Measurements from ENCODE around the gene ADAMTSL2.

The ADAMTSL2 gene

DNA sequence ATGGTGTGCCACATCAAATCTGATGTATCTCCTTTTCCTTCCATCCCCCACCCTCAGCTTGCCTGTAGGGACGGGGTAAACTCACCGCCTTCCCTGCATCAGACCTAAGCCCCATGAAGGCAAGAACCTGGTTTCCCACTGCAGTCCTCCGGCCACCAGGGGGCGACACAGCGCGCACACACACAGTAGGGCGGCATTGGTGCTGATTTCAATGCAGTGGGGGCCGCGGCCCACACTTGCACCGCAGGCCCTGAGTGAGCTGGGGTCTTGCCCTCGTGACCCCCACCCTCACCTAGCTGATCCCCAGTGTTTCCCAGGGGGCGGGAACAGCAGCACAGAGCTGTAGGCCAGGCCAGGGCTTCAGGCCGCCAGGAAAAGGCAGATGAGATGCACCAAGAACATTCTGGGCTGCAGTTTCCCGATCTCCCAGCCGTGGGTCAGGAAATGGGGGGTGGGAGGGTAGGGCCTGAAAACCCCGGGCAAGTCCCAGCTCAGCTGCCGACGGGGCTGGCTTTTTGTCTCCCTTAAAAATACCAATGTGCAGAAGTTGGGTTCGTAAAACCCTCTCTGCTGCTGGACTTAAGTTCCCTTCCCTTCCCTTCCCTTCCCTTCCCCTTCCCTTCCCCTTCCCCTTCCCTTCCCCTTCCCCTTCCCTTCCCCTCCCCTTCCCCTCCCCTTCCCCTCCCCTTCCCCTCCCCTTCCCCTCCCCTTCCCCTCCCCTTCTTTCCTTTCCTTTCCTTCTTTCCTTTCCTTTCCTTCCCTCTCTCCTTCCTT, 55.1 kb downstream of the ADAMTSL2 start:
- no peak for ATAC-seq
- DNase-seq = peak; percentile 69

DNA sequence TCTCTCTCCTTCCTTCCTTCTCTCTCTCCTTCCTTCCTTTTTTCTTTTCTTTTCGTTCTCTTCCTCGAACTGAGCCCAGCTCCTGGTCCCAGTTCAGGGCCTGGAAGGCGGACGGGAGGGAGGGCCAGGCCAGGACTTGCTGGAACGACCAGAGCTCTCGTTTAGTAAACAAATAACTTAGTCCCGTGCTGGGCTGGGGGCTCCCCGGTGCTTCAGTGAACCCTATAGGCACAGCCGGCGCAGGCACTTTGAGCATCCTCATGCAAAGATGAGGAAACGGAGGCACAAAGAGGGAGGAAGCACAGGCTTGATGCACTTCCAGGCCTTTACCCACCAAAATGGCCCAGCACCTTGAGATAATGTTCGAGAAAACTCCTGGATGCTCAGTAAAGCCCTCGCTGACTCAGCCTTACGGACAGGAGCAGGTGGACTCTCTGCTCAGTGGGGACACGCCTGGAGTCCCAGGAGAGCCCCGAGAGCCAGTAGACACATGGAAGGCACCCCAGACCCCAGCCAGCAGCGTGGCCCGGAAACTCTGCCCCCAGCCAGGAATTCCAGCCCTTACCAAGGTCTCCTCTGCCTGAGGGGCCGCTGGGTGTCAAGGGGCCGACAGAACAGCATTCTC, 55.8 kb downstream of the ADAMTSL2 start:
- DNase-seq = no peak
- no peak for ATAC-seq

DNA sequence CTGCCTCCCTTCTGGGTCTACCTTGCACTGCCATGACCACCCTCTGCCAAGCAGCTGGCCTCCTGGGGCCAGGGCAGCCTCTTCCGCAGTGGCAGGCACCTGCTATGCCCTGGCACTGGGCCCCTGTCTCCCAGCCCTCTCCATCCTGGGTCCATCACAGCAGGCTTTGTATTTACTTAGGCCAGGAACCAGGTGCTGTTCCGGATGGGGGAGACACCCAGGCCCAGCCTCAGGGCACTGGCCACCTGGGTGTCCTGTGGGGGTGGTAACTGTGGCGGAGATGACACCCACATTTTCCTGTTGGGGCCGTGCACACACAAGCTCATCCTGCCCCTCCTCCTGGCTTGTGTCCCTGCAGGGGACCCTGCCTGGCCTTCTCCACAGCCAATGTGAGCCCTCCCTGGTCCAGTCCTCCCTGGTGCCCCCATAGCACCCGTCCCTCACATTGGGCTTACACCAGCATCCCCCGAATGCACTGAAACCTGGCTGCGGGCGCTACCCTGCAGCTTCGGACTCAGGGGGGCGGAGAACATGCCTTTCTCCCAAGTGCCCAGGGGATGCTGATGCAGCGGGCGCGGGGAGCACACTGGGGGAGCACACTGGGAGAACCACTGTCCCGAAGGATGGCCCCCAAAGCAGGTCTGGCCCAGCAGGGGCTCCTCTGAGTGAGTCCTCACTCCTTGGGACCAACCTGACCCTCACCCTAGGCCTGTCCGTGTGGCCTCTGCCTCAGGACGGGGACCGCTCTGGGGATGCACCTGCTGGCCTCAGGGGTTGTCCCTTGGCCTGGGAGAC, 56.8 kb downstream of the ADAMTSL2 start:
- DNase-seq = no peak
- ATAC-seq = no peak

DNA sequence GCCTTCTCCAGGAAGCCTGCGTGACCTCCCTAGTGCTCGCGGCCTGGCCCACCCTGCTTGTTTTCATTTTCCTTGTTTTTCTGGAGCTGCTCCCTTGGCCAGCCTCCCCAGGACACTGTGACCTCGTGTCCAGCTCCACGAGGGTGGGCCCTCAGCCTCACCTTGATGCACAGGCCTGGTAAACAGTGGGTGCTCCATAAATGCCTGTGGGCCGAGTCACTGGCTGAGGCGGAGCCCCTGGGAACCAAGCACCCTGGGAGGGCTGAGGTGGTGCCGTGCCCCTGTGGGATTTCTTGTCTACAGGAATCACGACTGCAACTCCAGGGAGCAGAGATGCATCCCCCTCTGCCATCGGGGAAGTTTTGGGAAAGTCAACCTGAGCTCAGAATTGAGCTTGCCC, 57.5 kb downstream of the ADAMTSL2 start:
- no peak for DNase-seq
- no peak for ATAC-seq

DNA sequence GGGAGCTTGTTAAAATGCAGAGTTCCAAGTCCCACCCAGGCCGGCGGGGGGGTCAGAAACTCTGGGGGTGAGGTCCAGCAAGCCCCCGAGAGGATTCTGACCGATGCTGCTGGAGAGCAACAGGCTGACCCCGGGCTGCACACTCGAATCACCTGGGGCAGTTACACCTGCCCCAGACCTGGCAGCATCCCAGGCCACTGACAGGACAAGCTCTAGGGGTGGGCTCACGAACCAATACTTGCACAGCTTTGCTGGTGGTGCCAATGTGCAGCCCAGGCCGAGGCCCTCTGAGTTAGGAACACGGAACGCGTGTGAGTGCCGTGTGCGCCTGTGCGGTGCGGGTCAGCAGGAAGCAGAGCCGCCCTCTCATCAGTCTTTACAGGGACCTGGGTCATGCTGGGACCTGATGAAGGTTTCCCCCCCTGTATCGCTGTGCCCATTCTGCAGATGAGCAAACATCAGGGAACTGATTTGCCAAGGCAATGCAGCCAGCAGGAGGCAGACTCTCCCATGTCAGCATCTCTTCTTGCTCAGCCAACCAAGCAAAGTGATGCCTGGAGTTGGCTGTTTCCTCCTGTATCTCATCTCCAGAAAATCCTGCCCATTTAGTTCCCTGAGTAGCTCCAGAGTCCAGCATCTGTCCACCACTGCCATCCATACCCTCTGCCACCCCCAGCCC, 58.4 kb downstream of the ADAMTSL2 start:
- no peak for ATAC-seq

DNA sequence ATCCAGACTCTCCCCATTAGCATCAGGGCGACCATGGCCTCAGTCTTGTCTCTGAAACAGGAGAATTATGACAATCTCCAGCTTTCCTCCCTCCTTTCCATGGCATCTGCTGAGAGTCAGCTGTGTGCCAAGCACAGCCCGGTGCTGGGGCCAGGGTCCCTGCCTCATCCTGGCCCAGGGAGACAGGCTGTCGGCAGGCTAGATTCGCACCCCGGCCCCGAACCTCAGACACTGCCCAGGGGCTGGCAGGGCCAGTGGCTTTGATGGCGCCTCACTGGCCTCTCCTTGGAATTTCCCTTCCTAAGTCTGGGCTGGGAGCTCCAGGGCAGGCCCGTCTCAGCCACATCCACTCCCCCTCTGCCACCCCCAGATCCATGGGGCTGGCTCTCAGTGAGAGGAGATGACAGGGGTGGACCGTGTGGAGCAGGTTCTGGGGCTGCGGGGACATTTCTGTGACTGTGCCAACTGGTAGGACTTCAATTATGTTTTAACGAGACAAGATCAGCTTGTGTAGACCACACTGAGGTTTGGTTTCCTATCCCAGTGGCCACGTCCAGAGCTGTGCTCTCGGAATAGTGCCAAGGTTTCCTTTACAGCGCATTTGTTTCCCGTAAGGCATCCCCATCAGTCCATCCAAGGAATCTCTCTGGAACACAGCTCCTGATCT, 59.2 kb downstream of the ADAMTSL2 start:
- ATAC-seq (no peak), DNase-seq (no peak)

More for the DNA sequence above, 58.4 kb downstream of the ADAMTSL2 start:
- no peak for DNase-seq

DNA sequence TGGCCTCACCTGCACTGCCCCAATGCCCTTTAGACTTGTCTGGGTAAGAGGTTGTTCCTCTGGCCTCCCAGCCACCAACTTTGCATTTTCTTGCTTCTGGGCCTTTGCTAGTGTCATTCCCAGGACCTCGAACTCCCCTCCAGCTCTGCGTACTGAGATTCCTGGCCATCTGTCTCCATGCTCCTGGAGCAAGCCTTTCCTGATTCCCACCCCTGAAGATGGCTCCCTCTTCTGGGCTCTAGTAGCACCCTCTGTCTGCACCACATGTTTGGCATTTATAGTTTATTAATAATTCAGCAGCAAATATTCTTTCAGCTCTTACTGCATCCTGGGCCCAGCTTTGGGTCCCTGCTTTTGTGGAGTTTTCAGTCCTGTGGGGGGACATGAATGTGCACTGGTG, 59.8 kb downstream of the ADAMTSL2 start:
- ATAC-seq (no peak), DNase-seq (no peak)

DNA sequence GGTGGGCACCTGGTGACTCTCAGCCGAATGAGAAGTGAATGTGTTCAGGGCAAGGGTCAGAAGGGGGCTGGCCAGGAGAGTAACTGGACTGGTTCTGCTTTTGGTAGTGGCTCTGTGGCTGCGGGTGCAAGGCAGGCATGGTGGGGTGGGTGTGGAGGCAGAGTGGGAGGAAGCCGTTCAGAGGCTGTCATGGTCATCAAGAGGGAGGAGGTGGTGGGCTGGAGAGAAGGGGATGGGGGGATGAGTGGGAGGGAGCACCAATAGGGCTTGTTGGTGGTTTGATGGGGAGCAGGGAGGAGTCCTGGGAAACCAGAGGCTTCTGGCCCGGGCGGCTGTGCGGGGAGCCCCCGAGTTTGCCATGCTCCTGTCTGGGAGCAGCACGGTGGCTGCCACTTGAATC, 61.4 kb downstream of the ADAMTSL2 start:
- ATAC-seq (no peak), DNase-seq (no peak)

DNA sequence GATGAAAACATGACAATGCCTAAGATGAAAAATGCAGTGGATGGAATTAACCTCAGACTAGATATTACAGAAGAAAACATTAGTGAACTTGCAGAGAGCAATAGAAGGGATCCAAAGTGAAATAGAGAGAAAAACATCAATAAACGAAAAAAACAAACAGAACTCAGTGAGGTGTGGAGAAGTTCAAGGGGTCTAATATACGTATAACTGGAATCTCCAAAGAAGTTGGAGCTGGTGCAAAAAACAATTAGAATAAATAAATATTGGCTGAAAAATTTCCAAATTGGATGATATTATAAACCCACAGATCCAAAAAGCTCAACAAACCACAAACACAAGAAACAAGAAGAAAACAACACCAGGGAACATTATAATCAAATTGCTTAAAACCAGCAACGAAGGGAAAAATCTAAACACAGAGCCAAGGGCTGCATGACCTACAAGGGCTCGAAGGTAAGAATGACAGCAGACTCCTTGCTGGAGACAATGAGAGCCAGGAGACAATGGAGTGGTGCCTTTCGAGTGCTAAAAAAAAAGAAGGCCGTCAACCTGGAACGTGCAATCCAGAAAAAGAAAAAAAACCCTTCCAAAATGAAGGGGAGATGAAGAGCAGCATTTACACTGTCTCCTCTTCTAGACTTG, 62.9 kb downstream of the ADAMTSL2 start:
- DNase-seq = no peak

DNA sequence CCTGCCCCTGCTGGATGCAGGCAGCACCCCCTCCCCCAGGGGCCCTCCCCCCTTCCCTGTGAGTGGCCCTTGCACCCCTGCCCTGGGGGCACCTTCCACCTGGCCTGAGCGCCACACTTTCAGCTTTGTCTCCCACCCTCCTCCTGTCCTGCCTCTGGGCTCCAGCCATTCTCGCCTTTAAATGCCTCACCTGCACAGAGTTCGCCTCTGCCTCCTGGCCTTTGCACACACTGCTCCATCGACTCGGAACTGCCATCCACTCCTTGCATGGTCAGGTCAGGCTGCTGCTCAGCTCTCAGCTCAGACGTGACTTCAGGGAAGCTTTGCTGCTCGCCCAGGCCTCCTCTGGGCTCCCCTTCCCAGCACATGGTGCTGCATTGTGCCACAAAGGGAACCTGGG, 64.5 kb downstream of the ADAMTSL2 start:
- DNase-seq = no peak

More for the DNA sequence above, 62.9 kb downstream of the ADAMTSL2 start:
- no peak for ATAC-seq

DNA sequence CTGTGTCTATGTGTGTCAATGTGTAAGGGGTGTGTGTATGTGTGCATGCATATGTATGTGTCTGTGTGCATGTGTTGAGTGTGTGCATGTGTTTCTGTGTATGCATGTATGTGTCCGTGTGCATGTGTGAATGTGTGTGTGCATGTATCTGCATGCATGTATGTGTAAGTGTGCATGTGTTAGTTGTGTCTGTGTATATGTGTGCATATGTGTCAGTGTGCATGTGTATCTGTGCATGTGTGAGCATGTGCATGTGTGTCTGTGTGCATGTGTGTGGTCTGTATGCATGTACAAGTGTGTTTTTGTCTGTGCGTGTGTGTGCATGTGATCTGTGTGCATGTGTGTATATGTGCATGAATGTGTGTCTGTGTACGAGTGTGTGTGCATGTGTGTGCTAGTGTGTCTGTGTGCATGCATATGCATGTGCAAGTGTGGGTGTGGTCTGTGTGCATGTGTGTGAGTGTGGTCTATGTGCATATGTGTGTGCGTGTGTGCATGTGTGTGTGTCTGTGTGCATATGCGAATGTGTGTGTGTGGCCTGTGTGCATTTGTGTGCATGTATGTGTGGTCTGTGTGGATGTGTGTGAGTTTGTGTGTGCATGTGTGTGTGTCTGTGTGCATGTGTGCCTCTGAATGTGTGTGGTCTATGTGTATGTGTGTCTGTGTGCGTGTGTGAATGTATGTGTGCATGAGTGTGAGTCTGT, 65.1 kb downstream of the ADAMTSL2 start:
- no peak for ATAC-seq
- no peak for DNase-seq

More for the DNA sequence above, 64.5 kb downstream of the ADAMTSL2 start:
- no peak for ATAC-seq

DNA sequence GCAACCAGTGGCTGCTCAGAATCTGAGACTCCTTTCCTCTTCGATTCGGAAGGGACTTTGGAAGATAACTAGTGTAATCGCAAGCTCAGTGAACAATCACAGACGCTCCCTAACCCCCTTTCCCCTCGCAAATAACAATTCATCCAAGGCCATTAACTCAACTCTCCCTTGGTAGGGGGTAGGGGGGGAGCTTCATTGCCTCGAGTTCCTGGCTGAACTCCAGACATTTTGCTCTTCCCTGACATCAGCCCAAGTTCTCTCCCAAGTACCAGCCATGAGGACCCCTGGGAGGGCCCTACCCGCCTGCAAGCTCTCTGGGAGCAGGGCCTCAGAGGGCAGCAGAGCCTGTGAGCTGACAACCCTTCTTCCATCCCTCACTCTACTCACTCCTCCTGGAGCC, 66.2 kb downstream of the ADAMTSL2 start:
- ATAC-seq (no peak), DNase-seq (no peak)

DNA sequence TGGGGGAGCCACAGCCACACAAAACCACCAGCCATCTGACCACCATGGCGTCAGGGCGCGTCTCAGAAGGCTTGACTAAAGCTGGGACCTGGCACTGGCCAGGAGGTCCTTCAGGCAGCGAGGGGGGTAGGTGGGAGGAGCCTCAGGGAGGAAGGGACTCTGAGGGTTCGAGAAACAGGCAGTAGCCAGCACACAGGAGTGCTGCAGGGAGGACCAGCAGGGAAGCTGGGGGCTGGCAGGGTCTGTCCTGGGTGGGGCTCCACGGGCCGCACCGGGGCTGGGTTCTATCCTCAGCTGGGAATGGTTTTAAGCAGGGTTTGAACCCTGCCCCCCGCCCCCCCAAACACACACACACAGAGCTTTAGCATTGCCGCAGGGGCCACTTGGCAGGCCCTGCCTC, 67.2 kb downstream of the ADAMTSL2 start:
- no peak for ATAC-seq
- DNase-seq = no peak

DNA sequence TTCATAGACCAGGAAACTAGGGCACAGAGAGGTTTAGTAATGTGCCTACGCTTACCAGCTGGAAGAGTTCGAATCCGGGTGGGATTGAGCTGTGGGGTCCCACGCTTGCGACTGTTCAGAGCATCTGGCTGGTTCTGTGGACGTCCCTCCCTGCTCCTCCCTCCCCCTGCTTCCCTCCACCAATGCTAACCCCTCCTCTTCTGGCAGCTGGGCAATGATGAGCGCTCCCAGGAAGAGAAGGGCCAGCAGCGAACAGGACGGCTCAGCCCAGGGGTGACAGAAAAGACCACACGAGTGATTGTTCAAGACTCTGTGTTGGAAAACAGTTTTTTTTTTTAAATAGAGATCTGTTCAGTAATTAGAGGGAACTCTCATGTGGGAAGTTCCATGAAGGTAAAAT, 67.8 kb downstream of the ADAMTSL2 start:
- DNase-seq = no peak
- no peak for ATAC-seq

DNA sequence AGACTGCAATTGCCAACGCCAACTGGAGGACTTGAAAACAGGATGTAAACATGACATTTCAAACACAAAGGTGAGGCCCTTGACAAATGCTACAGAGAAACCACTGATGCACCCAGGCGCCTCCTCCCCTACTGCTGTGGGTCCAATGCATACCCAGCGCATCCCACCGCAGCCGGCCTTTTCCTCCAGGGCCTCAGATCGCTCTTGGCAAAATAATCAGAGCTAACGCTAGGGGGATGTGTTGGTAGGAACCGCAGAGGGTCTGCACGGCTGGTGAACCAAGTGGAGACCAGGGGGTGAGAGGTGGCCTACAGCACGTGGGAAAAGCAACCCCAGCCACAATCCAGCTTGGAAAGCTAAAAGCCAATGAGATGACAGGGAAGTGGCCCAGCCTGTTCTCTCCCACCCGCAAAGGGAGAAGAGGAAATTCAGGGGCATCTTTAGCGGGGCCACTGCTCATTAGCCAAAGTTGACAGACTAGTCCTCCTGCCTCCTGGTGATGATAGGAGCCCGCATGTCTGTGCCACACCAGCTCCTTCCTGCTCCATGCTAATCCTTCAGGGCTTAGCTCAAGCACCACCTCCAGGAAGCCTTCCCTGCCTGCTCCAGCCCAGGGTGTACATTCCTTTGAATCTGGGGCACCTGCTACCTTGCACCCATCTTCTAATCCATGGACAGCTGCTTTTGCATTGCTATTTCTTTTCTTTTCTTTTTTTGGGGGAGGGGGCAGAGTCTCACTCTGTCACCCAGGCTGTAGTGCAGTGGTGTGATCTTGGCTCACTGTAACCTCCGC, 68.8 kb downstream of the ADAMTSL2 start:
- ATAC-seq (no peak), DNase-seq (no peak)

DNA sequence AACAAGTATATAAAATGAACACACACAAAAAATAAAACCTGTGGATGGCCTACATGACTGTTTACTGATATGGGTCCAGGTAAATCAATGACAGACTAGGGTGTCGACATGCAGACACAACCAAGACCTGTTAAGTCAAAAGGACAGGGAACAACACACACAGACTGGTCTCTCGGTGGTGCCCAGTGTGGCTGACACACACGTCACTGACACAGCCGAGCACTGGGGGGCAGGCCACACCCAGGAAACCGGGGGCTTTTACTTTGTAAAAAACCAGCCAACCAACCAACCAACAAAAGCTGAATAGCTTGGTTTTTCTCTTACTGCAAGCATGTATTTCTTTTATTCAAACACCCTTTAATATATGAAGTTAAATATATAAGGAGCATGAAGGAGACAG, 69.7 kb downstream of the ADAMTSL2 start:
- DNase-seq (peak; percentile 40), ATAC-seq (peak; percentile 63)

DNA sequence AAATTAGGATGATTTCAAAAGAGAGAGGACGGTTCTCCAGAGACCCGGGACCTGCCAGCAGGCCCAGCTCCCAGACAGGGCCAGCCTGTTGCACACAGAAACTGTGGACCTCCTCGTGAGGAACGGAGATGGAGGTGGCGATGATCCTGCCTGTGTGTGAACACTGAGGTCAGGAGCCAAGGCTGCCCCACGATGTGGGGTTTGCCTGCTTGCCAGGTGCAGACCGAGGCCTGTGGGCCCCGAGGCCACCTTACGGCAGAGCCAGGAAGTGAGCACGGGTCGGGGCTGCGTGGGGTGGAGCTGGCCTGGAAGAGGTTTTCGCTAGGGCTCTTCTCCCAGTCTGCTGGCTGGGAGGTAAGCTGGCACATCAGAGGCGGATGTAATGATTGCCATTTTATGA, 70.4 kb downstream of the ADAMTSL2 start:
- DNase-seq (no peak), ATAC-seq (no peak)

DNA sequence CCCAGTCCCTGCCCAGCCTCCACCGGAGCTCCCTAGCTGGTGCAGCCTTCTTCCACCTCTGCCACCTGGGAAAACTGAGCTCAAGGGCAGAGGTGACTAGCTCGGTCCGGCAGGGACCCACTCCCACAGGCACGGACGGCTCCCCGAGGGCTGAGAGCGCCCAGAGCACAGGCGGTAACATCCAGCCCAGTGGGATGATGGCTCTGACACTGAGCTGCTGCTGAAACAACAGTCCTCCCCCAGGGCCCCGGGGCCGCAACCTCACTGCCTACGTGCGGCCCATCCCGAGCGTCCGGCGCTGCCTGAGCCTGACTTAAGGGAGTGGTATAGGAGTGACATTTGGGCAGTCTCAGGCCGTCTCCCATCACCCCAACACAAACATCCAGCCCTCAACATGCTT, 70.9 kb downstream of the ADAMTSL2 start:
- ATAC-seq (no peak), DNase-seq (no peak)

DNA sequence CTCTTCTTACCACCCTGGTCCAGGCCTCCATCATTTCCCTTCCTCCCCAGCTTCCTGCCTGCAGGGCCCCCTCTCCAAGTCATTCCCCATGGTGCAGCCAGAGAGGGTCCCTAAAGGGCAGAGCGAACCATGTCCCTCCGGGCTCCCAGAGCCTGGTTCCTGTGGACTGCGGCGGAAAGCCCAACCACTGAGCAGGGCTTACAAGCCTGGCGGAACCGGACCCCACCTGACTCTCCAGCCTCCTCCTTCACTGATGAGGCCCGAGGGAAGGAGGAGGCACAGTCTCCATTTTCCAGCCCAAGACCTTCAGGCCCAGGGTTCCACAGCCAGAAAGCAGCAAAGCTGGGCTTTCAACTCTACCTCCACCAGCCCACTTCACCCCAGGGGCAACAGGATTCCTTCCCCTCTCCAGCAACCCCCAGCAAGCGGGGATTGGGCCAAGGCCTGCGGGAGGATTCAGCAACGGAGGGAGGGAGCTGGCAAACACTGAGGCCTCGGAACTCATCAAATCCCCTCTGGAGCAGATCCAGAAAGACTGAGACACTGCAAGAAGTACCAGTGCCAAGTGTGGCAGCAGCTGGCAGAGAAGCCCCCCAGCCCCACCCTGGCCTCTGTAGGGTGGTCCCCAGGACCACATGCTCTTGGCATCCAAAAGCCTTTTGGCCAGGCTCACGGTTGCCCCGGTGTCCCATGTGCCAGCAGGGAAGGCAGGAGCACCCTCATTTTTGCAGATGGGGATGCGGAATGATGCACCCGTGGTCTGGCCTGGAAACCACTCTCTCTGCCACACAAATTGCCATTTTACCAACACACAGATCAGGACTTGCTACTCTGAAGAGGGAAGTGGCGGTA, 71.6 kb downstream of the ADAMTSL2 start:
- DNase-seq (no peak), ATAC-seq (no peak)

Measured in stimulated activated naive CD8-positive, alpha-beta T cell treated with anti-CD3 and anti-CD28 coated beads, Interleukin-15, Interleukin-2, amounts not matched to agents 100 U/mL and 50 U/mL, for 24 hours (primary cell).